ENCODE results near the gene MYO10.

Gene MYO10

DNA sequence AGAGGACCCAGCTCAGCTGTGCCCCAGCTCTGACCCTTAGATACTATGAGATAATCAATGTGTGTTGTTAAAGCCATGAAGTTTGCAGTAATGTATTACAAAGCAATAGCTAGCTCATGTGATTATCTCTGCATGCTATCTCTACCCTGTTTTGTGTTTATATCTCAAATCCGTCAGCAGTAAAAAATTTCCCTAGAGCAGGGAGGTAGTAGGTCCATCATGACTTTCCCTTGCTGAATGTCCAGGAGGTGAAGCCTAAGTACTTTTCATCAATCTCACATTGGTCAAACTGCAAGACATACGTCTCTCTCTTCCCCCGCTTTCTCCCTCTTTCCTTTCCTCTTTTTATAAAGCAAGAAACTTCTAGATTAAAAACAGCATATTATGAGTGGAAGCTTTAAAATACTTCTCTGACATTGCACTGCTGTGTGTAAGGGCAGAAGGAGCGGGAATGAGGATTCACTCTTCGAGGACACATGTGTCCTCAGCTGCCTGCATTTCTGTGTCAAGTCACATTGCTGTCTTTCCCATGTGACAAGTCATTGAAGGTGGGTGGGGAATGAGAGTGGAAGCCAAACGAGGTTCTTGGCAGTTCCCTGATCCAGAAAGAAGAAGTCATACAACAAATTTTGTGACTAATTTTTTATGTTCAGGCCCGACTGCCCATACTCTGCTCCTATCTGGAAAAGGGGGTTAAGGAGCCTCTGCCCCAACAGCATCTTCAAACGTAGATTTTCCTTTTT lies 226.2 kb downstream of the MYO10 start:
- DNase-seq (ENCODE audit: low spot score), result no peak

- no peak for DNase-seq (ENCODE audit: low spot score)
Observed at GRCh38 chr5:16707869-16708192, 228.3 kb downstream of the MYO10 start.

DNA sequence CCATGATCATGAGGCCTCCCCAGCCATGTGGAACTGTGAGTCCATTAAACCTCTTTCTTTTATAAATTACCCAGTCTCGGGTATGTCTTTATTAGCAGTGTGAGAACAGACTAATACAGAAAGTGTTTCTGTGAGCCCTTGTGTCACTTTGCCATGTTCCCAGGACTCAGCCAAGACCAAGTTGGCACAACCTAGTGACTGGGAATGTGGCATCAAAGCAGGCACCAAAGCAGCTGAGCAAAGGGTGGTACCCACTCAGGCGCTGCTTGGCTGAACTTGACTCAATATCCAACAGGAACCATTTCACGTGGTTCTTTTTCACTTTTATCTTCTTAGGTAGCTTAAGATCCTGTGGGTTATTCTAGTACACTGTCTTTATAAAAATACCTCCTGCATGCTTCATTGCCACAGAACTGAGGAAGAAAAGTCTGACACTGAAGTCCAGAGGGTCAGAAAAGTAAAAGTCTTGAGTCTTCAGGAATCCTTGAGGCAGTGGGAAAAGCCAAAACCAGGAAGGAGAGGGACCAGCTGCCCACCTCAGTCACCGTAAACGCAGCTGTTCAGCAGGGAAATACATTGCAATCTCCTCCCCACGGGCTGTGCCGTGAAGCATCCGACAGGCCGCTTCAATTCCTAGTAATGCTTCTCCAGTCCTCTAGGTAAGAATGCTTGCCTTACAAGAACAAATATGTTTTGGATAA lies 228.8 kb downstream of the MYO10 start:
- DNase-seq (ENCODE audit: low spot score), result no peak

DNA sequence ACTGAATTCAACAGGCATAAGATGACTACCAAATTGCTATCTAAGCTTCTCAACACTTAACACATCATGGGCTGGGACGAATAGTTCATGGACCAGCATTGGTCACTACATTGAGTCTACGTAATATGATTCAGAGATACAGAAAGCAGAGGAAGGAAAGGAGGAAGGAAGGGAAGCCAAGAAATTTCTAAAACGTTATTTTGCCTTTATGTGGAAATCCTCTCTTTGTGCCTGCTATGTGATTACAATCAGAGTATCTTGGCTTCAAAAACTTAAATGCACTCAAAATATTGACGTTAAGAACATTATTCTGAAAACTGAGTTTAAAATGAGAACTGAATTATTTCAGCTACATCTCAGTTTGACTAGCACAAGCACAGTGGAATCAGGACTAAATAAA lies 231.1 kb downstream of the MYO10 start:
- DNase-seq (ENCODE audit: low spot score), result no peak

- no peak for DNase-seq (ENCODE audit: low spot score)
Observed at GRCh38 chr5:16702964-16703363, 233.1 kb downstream of the MYO10 start.

DNA sequence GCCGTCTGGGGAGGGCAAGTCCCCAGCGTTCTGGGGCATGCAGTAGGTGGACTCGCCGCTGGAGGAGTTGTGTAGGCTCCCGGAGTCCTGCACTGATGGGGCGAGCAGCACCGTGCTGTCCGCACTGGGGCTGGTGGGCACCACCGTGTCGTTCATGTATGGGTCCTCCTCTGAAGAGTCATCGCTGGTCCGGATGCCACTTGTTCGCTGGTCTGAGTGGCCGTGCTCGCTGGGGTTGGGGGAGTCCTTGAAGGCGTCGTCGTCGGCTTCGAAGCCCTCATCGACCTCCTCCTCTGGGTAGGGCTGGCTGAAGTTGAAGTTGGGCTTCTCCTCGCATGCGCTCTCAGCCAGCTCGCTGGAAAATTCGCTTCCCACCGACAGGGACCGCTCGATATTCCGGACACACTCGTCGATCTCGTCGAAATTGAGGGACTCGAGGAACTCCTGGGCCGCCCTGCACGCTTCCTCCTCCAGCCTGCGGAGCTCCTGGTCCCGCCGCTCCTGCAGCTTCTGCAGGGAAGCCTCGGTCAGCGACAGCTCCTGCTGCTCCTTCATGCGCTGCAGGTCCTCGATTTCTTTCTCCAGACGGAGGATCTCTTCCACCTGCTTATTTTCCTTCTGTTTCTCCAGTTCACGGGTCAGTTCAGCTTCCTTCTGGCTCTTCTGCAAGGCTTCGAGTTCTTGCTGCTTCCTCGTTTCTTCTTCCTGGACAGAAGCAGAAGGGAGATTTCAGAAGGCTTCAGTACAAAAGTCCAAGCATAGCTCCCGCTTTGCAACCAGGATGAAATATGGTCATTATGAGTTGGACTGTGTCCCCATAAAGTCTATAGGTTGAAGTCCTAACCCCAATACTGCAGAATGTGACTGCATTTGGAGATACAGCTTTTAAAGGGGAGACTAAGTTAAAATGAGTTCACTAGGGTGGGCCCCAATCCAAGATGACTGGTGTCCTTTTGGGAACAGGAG lies 234.7 kb downstream of the MYO10 start:
- no peak for DNase-seq (ENCODE audit: low spot score)

DNA sequence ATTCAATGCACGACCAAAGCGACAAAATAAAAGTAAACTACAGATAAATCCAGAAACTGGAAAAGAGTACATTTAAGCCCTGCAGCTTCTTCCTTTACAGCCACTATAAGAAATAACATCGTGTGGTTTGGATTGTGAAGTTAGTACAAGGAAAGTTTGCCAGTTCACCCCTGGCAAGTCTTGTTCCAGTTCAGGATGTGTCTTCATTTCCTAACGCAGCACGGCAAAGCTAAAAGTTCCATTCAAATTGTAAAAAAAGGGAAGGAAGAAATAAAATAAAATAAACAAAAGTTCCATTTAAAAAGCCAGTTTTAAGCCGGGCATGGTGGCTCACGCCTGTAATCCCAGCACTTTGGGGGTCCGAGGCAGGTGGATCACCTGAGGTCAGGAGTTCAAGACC lies 236.0 kb downstream of the MYO10 start:
- no peak for DNase-seq (ENCODE audit: low spot score)

GRCh38 chr5:16695779-16696178 lies 240.3 kb downstream of the MYO10 start:
- no peak for DNase-seq (ENCODE audit: low spot score)

DNA sequence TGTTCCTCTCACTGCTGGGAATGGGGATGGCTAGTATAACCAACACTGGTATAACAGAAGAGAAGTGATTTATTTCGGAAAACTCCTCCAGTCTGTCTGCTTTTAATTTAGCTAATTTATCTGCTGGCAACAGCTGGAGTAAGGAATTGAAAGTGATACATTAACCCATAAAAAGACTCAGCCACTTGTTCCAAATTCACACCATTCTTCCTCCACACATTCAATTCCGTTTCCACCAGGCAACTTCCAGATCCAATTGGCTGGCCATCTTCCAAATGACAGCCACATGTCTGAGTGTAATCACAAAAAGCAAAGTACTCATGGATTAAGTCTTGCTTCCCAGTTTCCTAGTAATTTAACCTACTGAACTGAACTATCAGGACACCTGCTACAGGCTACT lies 242.2 kb downstream of the MYO10 start:
- no peak for DNase-seq (ENCODE audit: low spot score)

DNA sequence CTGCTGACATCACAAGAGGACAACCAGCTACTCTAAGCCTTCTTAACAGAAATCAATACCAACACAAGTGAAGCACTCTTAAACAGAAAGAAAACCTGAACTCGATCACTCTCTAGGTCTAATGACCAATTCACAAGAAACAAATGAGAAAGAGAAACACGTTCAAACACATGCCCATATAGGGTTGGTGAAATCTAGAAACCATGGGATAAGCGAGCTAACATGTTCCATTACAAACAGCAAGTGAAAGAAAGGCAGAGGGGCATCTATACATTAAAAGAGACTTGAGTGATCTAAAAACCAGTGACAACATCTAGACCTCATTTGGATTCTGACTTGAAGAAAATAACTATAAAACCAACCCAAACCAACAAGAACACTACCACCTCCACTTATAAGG lies 244.4 kb downstream of the MYO10 start:
- no peak for DNase-seq (ENCODE audit: low spot score)

- no peak for DNase-seq (ENCODE audit: low spot score)
Observed at GRCh38 chr5:16690243-16690852, 245.7 kb downstream of the MYO10 start.

GRCh38 chr5:16687898-16688297 lies 248.2 kb downstream of the MYO10 start:
- DNase-seq (ENCODE audit: low spot score), result no peak

DNA sequence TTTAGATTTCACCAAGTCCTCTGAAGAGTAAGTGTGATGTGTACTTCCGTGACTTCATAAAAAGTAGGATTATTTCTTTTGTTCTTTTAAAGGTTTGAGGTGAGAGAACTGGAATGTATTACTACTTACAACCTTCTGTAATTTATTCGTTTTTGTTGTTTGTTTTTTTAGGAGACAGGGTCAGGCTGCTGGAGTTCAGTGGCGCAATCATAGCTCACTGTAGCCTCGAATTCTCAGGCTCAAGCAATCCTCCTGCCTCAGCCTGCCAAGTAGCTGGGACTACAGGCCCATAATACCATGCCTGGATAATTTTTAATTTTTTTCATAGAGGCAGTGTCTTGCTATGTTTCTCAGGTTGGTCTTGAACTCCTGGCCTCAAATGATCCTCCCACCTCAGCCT lies 251.0 kb downstream of the MYO10 start:
- no peak for DNase-seq (ENCODE audit: low spot score)

- DNase-seq (ENCODE audit: low spot score), result no peak
Observed at GRCh38 chr5:16681876-16682275, 254.2 kb downstream of the MYO10 start.

DNA sequence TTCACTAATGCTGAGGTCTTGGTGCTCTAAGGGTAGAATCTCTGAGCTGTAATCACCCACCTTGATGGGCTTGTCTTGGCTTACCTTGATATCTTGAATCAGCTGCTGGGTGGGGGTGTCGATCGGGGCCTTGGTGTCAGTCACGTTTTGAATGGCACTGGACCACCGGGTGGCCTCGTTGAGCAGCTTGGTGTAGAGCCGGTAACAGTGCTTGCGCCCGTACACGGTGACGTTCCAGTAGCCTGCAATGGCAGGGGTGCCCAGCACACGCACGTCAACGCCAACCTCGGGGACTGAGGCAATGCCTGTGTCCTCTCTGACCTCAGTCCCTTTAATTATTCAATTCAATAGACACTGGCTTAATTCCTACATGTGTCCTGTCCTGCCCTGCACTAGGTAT lies 256.2 kb downstream of the MYO10 start:
- DNase-seq (ENCODE audit: low spot score), result no peak

- DNase-seq (ENCODE audit: low spot score), result no peak
Observed at GRCh38 chr5:16679190-16679589, 256.9 kb downstream of the MYO10 start.

GRCh38 chr5:16675806-16676205 lies 260.3 kb downstream of the MYO10 start:
- no peak for DNase-seq (ENCODE audit: low spot score)

DNA sequence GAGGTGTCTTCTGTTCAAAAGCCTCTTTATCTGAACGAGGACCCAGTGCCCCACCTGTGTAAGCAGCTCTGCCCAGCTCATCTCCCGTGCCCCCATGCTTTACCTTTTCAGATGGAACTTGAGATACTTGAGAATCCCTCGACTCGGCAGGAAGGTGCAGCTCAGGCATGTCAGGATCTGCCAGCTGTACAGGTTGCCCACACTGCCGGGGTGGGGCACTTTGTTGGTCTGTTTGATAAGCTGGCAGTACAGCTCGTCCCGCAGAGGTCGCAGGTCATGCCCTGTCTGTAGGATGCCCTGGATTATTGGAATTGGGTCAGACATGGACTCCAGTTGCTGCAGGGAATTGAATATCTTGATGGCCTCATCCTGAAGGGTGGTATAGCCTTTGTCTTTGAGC lies 261.3 kb downstream of the MYO10 start:
- DNase-seq (ENCODE audit: low spot score), result no peak

GRCh38 chr5:16673241-16674201 lies 262.6 kb downstream of the MYO10 start:
- DNase-seq (ENCODE audit: low spot score), result peak; percentile 6

DNA sequence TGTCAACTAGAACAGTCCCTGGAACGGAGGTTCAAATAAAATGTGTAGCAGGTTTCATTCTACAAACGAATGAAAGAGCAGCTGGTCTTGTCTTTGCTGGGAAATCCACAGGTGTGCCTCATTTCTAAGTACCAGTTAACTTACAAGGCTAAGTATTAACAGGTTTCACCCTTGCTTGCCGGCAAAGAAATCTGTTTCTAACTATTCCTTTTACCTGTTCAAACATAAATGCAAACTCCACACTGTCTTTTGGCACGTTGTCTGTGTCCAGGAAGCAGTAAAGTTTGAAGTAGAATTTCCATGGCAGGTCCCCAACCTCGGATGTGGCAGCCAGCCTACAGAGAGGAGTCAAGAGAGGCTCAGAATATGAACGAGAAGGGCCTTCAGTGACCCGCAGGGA lies 264.9 kb downstream of the MYO10 start:
- DNase-seq (ENCODE audit: low spot score), result no peak

DNA sequence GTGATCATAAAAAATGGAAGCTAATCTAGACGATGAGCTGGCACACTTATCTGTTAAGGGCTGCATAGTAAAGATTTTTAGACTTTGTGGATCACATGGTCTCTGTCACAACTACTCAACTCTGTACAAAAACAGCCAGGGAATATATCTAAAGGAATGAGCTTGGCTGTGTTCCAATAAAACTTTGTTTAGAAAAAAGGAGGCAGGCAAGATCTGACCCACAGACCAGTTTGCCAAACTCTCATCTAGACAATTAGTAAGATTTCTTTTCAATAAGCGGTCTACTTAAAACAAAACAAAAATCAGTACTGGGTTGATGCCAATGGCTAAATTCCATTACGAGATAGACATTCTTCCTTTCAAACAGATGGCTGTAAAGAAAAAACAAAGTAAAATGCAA lies 266.3 kb downstream of the MYO10 start:
- no peak for DNase-seq (ENCODE audit: low spot score)

Measured in CD4-positive, alpha-beta T cell treated with Interleukin-15 for 4 hours (primary cell).